HCT116 (cell line): ENCODE results near the gene PCDHGA11. TPM values are rescaled to one million over a fixed set of nuclear protein-coding genes. Genes with fewer than 3 reads are reported as not detected.

ENCODE experiments used
- ATAC-seq: fragments of 200-7000 bp; cut with Tn5 transposase; 2 replicates; pipeline ENCODE4 v1.9.1; 2020; ENCODE audit warnings: mild to moderate bottlenecking, moderate library complexity
- BruUV-seq: library from RNA; stranded (reverse); fragments of 400-500 nt; replicated peaks from 2 replicates; lab custom pipeline; 2021; lab: Mats Ljungman, UMichigan
- CTCF ChIA-PET: fragments of 300-600 bp; sonication (Branson Sonifier 250); formaldehyde crosslinking; loops from one replicate; lab custom pipeline; 2021; ENCODE audit warnings: antibody characterized with exemption; lab: Charles Lee
- POLR2A ChIA-PET: fragments of 300-600, 350-600 bp; sonication (Branson Sonifier 250); formaldehyde crosslinking; loops from one replicate; lab custom pipeline; 2021; ENCODE audit warnings: antibody characterized with exemption; lab: Charles Lee
- RAD21 ChIA-PET, 2 experiments: fragments of 300-600 bp; sonication (Branson Sonifier 250); formaldehyde crosslinking; loops; one replicate each; lab custom pipeline; 2023; ENCODE audit warnings: low total read pairs in 2 of 2; ENCODE audit not compliant: uncharacterized antibody in 2 of 2, unreplicated experiment in 2 of 2, low non-redundant PET in 1 of 2; lab: Charles Lee
- DNase-seq: peaks from one replicate; pipeline ENCODE4 v3.0.0-alpha.2; 2010; ENCODE audit warnings: low read depth, low spot score
- H2AFZ ChIP-seq: fragments of 200-600 bp; shearing (Covaris generic), sonication (generic); 2 replicates; pipeline ENCODE4 v1.6.1; 2017; ENCODE audit warnings: low read depth, mixed run types, mixed read lengths, antibody characterized with exemption, low read length; ENCODE audit not compliant: poor library complexity, severe bottlenecking
- H3K27ac ChIP-seq: 2 replicates; pipeline ENCODE4 v1.5.1; 2012; ENCODE audit warnings: low read depth, low read length
- H3K27me3 ChIP-seq: fragments of 200-600 bp; sonication (generic); 2 replicates; pipeline ENCODE4 v1.6.1; 2016; ENCODE audit warnings: mixed run types, low read length, mixed read lengths; ENCODE audit not compliant: insufficient read depth
- H3K36me3 ChIP-seq, 2 experiments: fragments of 200-500 bp in 1 of 2; fragments of 200-600 bp in 1 of 2; sonication (Bioruptor generic) in 1 of 2; sonication (generic) in 1 of 2; 2 replicates each; pipeline versions ENCODE4 v1.5.1 to v1.6.1; 2014 to 2016; ENCODE audit warnings: low read length in 2 of 2, inconsistent platforms in 1 of 2, mixed read lengths in 1 of 2, mixed run types in 1 of 2; ENCODE audit not compliant: insufficient read depth in 2 of 2, control insufficient read depth in 1 of 2
- H3K4me1 ChIP-seq, 2 experiments: fragments of 200-600 bp in 1 of 2; sonication (generic) in 1 of 2; 2 replicates each; pipeline versions ENCODE4 v1.5.1 to v1.6.1; 2012 to 2017; ENCODE audit warnings: low read length in 2 of 2, inconsistent platforms in 1 of 2, mild to moderate bottlenecking in 1 of 2, mixed read lengths in 1 of 2, mixed run types in 1 of 2, moderate library complexity in 1 of 2; ENCODE audit not compliant: insufficient read depth in 2 of 2, control insufficient read depth in 1 of 2
- H3K4me2 ChIP-seq: fragments of 200-600 bp; sonication (generic); 2 replicates; pipeline ENCODE4 v1.6.1; 2017; ENCODE audit warnings: mixed run types, low read length, mixed read lengths
- H3K4me3 ChIP-seq, 2 experiments: fragments of 200-600 bp in 1 of 2; sonication (generic) in 1 of 2; replicated peaks in 1 of 2; 2 replicates each; pipeline ENCODE4 v1.5.1; 2011 to 2016; ENCODE audit warnings: low read length in 2 of 2, control low read depth in 1 of 2, low read depth in 1 of 2, mild to moderate bottlenecking in 1 of 2, mixed read lengths in 1 of 2, mixed run types in 1 of 2
- H3K79me2 ChIP-seq: fragments of 200-600 bp; sonication (generic); 2 replicates; pipeline ENCODE4 v1.6.1; 2017; ENCODE audit warnings: mild to moderate bottlenecking, mixed run types, low read length, moderate library complexity, mixed read lengths; ENCODE audit not compliant: insufficient read depth
- H3K9ac ChIP-seq: fragments of 200-600 bp; sonication (generic); 2 replicates; pipeline ENCODE4 v1.6.1; 2016; ENCODE audit warnings: low read length, mixed read lengths
- H3K9me2 ChIP-seq: fragments of 200-600 bp; sonication (generic), shearing (Covaris generic); 2 replicates; pipeline ENCODE4 v1.6.1; 2017; ENCODE audit warnings: mixed run types, mild to moderate bottlenecking, moderate library complexity; ENCODE audit not compliant: insufficient read depth
- H3K9me3 ChIP-seq, 2 experiments: fragments of 200-500 bp in 1 of 2; fragments of 200-600 bp in 1 of 2; sonication (Bioruptor generic) in 1 of 2; sonication (generic) in 1 of 2; 2 replicates each; pipeline ENCODE4 v1.6.1; 2014 to 2017; ENCODE audit warnings: low read length in 2 of 2, mixed read lengths in 2 of 2, inconsistent platforms in 1 of 2, low read depth in 1 of 2, mild to moderate bottlenecking in 1 of 2, mixed run types in 1 of 2, moderate library complexity in 1 of 2; ENCODE audit not compliant: control insufficient read depth in 1 of 2, insufficient read depth in 1 of 2
- H4K20me1 ChIP-seq: fragments of 200-600 bp; sonication (generic), shearing (Covaris generic); 2 replicates; pipeline ENCODE4 v1.6.1; 2017; ENCODE audit warnings: mixed run types, mild to moderate bottlenecking, moderate library complexity; ENCODE audit not compliant: insufficient read depth
- ATF3 ChIP-seq: IDR thresholded peaks from 2 replicates; pipeline ENCODE4 v1.6.1; 2012
- CBX3 ChIP-seq: IDR thresholded peaks from 2 replicates; pipeline ENCODE4 v1.6.1; 2012; ENCODE audit warnings: low read depth
- CEBPB ChIP-seq: IDR thresholded peaks from 2 replicates; pipeline ENCODE4 v1.6.1; 2012; ENCODE audit warnings: low read depth
- CTCF ChIP-seq, 3 experiments: fragments of 200-600 bp in 1 of 3; sonication (generic) in 1 of 3; IDR thresholded peaks in 2 of 3; conservative IDR thresholded peaks in 1 of 3; 2 replicates each; pipeline ENCODE4 v1.5.1; 2012 to 2017; ENCODE audit warnings: low read depth in 2 of 3, low read length in 2 of 3, antibody characterized with exemption in 1 of 3, borderline replicate concordance in 1 of 3, control low read depth in 1 of 3, mild to moderate bottlenecking in 1 of 3, mixed read lengths in 1 of 3, mixed run types in 1 of 3, moderate library complexity in 1 of 3; ENCODE audit not compliant: insufficient read depth in 1 of 3
- EGR1 ChIP-seq: IDR thresholded peaks from 2 replicates; pipeline ENCODE4 v1.6.1; 2012; ENCODE audit warnings: low read depth
- ELF1 ChIP-seq: IDR thresholded peaks from 2 replicates; pipeline ENCODE4 v1.6.1; 2012; ENCODE audit warnings: low read depth, borderline replicate concordance
- EZH2 ChIP-seq: fragments of 200-600 bp; sonication (generic); IDR thresholded peaks from 2 replicates; pipeline ENCODE4 v1.6.1; 2017; ENCODE audit warnings: antibody characterized with exemption, mixed run types
- EZH2phosphoT487 ChIP-seq: fragments of 200-600 bp; IDR thresholded peaks from 2 replicates; pipeline ENCODE4 v1.6.1; 2018; ENCODE audit warnings: antibody characterized with exemption, borderline replicate concordance
- FOSL1 ChIP-seq: IDR thresholded peaks from 2 replicates; pipeline ENCODE4 v1.6.1; 2012; ENCODE audit warnings: low read depth
- MAX ChIP-seq: IDR thresholded peaks from 2 replicates; pipeline ENCODE4 v1.6.1; 2012
- RAD21 ChIP-seq: IDR thresholded peaks from 2 replicates; pipeline ENCODE4 v1.6.1; 2012; ENCODE audit warnings: low read depth, mild to moderate bottlenecking
- SP1 ChIP-seq: IDR thresholded peaks from 2 replicates; pipeline ENCODE4 v1.6.1; 2012; ENCODE audit warnings: low read depth
- SRF ChIP-seq: IDR thresholded peaks from 2 replicates; pipeline ENCODE4 v1.6.1; 2012; ENCODE audit warnings: low read depth
- YY1 ChIP-seq: IDR thresholded peaks from 2 replicates; pipeline ENCODE4 v1.6.1; 2011; ENCODE audit warnings: low read length, low read depth, moderate library complexity, mild to moderate bottlenecking; ENCODE audit not compliant: insufficient replicate concordance; ENCODE audit errors: extremely low read depth
- ZBTB33 ChIP-seq: IDR thresholded peaks from 2 replicates; pipeline ENCODE4 v1.6.1; 2011; ENCODE audit warnings: mild to moderate bottlenecking, low read length, moderate library complexity; ENCODE audit not compliant: insufficient replicate concordance; ENCODE audit errors: extremely low read depth
- ZFX ChIP-seq: fragments of 450-650 bp; IDR thresholded peaks from 2 replicates; pipeline ENCODE4 v1.6.1; 2017
- intact Hi-C: fragments of 100-400 bp; cut with micrococcal nuclease; formaldehyde crosslinking; loops from 2 replicates; pipeline ENCODE4 v1.10.0; 2022
- total RNA-seq: library from RNA; stranded (reverse); gene quantifications from one replicate; pipeline ENCODE4 v1.2.1, GENCODE V29; 2021; ENCODE audit not compliant: unreplicated experiment
- TF ChIP-seq, protein P1 (sequence below): IDR thresholded peaks from 2 replicates; pipeline ENCODE4 v1.6.1; 2012; ENCODE audit warnings: low read depth

Gene PCDHGA11
- total RNA-seq, 1 experiment from 2014 or later = 0.39 TPM

GRCh38 chr5:141402553-141403243 lies 18.2 kb upstream of the PCDHGA11 start, which contains the start of gene PCDHGA9:
Gene PCDHGA9, plus strand, starts transcription at chr5:141402778. Its CDS starts 175 bp downstream, at chr5:141402953.
- no peaks in the 10 kb centered on the region for H3K4me1 ChIP-seq
- no peaks in the 10 kb centered on the region for H3K79me2 ChIP-seq
- BruUV-seq = no TSS peak
- ChIA-PET POLR2A (no interaction called here), CTCF (interaction anchor here (0.7 kb wide), 1 partner anchor 83 kb away, joined by 3 read pairs; the partner anchor contains the start of gene TAF7)
- DNase-seq = peak; percentile 7
- peak; percentile 63; the same call in 1 of the 2 replicates for ATAC-seq
- no peaks in the 10 kb centered on the region for H3K9me2 ChIP-seq
- no peak within 1 kb of the TSS for H3K4me3 ChIP-seq
- H3K9me3 ChIP-seq = no peaks in the 10 kb centered on the region; a peak in 1 of 4 replicates
- H3K27ac ChIP-seq = no peak within 1 kb of the TSS
- TF ChIP-seq CTCF (IDR thresholded peaks at IDR 0.05 in 2 of 3, conservative IDR thresholded peaks at IDR 0.05 in 1 of 3; ENCODE audit: borderline replicate concordance in 1 of 3, insufficient read depth in 1 of 3, low read depth in 2 of 3, low read length in 2 of 3) (peak; percentile 47 to 62 (median 57); a peak in 5 of 6 replicates), EGR1 (no peak), ATF3 (no peak), FOSL1 (no peak), EZH2phosphoT487 (no peak), ELF1 (no peak), CBX3 (no peak), CEBPB (no peak), YY1 (no peak), SP1 (no peak), EZH2 (no peak), MAX (no peak), ZBTB33 (no peak), SRF (no peak), RAD21 (peak; percentile 71), ZFX (no peak)
- TF ChIP-seq, protein P1, sequence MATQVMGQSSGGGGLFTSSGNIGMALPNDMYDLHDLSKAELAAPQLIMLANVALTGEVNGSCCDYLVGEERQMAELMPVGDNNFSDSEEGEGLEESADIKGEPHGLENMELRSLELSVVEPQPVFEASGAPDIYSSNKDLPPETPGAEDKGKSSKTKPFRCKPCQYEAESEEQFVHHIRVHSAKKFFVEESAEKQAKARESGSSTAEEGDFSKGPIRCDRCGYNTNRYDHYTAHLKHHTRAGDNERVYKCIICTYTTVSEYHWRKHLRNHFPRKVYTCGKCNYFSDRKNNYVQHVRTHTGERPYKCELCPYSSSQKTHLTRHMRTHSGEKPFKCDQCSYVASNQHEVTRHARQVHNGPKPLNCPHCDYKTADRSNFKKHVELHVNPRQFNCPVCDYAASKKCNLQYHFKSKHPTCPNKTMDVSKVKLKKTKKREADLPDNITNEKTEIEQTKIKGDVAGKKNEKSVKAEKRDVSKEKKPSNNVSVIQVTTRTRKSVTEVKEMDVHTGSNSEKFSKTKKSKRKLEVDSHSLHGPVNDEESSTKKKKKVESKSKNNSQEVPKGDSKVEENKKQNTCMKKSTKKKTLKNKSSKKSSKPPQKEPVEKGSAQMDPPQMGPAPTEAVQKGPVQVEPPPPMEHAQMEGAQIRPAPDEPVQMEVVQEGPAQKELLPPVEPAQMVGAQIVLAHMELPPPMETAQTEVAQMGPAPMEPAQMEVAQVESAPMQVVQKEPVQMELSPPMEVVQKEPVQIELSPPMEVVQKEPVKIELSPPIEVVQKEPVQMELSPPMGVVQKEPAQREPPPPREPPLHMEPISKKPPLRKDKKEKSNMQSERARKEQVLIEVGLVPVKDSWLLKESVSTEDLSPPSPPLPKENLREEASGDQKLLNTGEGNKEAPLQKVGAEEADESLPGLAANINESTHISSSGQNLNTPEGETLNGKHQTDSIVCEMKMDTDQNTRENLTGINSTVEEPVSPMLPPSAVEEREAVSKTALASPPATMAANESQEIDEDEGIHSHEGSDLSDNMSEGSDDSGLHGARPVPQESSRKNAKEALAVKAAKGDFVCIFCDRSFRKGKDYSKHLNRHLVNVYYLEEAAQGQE = no peak
- TF ChIP-seq, all 23 proteins: peak for 2
- no peak within 1 kb of the TSS for H3K9ac ChIP-seq
- no peaks in the 10 kb centered on the region for H3K27me3 ChIP-seq
- H2AFZ ChIP-seq = no peak within 1 kb of the TSS
- RAD21 ChIA-PET = no interaction called here
- H4K20me1 ChIP-seq = no peaks in the 10 kb centered on the region
- H3K4me2 ChIP-seq = no peak within 1 kb of the TSS; the same call in 1 of the 2 replicates
- no peaks in the 10 kb centered on the region for H3K36me3 ChIP-seq
- intact Hi-C loops = no loop called here
